K562 treated with DMSO at 1 percent for 24 hours (cell line): Measurements from ENCODE around the gene AANAT. TPM values are rescaled to one million over a fixed set of nuclear protein-coding genes. Genes with fewer than 3 reads are reported as not detected.

Source experiments
- total RNA-seq: library from RNA; unstranded; fragments of 300-600 nt; gene quantifications from 2 replicates; pipeline ENCODE4 v1.2.3, GENCODE V29; 2022; ENCODE audit warnings: low read depth; ENCODE audit not compliant: insufficient read depth

AANAT gene
- not detected in 2 replicates for total RNA-seq

GRCh38 chr17:76467366-76467765 lies at the start of gene AANAT:
AANAT (plus strand) TSS chr17:76467603; CDS start chr17:76468747, 1,144 bp downstream.

DNA sequence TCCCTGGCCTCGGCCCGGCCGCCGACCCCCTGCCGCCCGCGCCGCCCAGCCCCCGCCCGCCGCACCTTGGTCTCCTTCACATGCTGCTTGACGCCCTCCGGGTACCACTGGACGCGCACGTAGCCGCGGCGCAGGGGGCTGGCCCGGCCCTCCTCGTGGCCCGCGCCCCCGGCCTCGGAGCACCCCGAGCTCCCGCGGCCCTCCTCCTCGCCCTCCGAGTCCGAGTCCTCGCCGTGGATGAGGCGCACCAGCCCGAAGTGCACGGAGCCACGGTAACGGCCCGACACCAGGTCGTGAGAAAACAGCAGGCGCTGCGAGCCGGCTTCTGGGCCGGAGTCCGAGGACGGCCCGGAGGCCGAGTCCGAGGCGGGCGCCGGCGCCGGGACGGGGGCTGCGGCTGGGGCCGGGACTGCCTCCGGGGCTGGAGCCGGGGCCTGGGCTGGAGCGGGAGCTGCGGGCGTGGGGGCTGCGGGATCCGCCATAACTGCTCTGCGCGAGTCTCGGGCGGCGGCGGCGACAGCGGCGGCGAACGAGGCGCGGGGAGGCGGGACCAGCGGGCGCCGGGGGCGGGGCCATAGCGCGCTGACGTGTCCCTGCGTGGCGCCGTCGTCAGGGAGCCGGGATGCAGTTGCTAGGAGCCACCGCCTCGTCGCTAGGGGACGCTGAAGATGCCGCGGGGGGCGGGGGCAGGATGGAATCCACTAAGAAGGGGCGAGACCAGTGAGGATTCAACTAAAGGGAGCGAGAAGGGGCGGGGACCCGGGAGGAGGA lies 14.6 kb upstream of the AANAT start, which contains the start of gene UBE2O:
TSS of gene UBE2O (minus strand) at position 493 of the 771 bp plus-strand sequence. CDS start at position 482, 11 bp downstream.

GRCh38 chr17:76501018-76501826 lies 33.8 kb downstream of the AANAT start, which contains the start of gene RHBDF2:
RHBDF2 (minus strand) TSS chr17:76501423; CDS start chr17:76481524, 19,899 bp downstream.

Other genes starting within 250 kb of the AANAT start
- gene RNF157, start 227.1 kb upstream of the AANAT start, total RNA-seq, result 29.3 and 48.4 TPM in 2 replicates
- gene UBALD2, start 202.3 kb upstream of the AANAT start, total RNA-seq, result 249 and 257 TPM in 2 replicates
- 11.5 and 13.5 TPM in 2 replicates for gene QRICH2, start 159.3 kb upstream of the AANAT start, total RNA-seq
- gene PRPSAP1, start 113.7 kb upstream of the AANAT start, total RNA-seq, result 45.3 and 48.2 TPM in 2 replicates
- 60.7 and 66.6 TPM in 2 replicates for gene SPHK1, start 83.0 kb upstream of the AANAT start, total RNA-seq
- 40.9 and 46.4 TPM in 2 replicates for gene UBE2O, start 14.5 kb upstream of the AANAT start, total RNA-seq
- gene RHBDF2, start 33.8 kb downstream of the AANAT start, total RNA-seq, result 0.79 and 1.6 TPM in 2 replicates
- gene CYGB, start 70.1 kb downstream of the AANAT start, total RNA-seq, result 0.28 and 0.88 TPM in 2 replicates
- not detected in 2 replicates for gene PRCD, start 72.4 kb downstream of the AANAT start, total RNA-seq
- gene ST6GALNAC2, start 118.3 kb downstream of the AANAT start, total RNA-seq, result not detected in 2 replicates
- gene ST6GALNAC1, start 176.2 kb downstream of the AANAT start, total RNA-seq, result 26.1 and 36.2 TPM in 2 replicates
- gene MXRA7, start 243.4 kb downstream of the AANAT start, total RNA-seq, result 14.4 and 15.0 TPM in 2 replicates